ENCODE measurements around the gene CSF2RB. TPM values are rescaled to one million over a fixed set of nuclear protein-coding genes. Genes with fewer than 3 reads are reported as not detected.

CSF2RB gene
- total and polyA plus RNA-seq, 2 experiments from 2014 or later = 2.6 to 4.1 TPM

DNA sequence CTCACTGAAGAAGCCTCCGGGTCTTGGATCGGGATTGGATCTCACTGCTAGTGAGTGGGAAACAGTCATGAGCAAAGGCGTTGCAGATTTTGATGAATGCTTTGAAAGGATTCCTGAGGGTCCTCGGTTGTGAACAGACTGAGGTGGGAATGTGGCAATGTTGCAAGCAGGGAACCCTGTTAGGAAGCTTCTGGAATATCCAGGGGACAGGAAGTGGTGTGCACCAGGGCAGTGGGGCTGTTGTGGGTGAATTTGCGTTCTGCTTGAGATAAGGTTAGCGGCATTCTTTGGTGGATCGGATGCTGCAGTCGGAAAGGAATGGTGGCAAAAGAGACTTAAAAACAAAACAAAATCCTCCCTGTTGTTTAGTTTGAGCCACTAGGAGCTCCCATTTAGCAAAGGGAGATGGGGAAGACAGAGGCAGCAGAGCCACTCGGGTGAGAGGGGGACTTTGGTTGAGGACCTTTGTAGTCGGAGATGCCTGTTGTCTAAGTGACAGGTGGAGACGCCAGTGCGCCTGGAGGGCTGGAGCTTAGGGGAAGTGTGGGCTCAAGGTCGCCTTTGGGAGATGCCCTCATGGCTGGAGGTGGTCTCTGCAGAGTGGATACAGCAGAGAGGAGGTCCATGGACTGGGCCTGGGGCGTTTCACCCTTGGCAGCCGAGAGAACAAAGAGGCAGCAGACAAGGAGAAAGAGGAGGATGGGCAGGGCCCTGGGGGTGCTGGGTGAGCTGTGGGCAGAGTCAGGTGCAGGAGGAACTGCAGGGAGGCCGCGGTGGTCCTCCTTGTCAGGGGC lies 37.6 kb downstream of the CSF2RB start:
- 0 out of 2 replicates have a peak, but pooled peaks cover 3% of the 10 kb centered on the region for H3F3A ChIP-seq (ENCODE audit: insufficient read depth)
- H3K27me3 ChIP-seq (replicated peaks; ENCODE audit: insufficient read depth) = no peaks in the 10 kb centered on the region; the same call in 1 of the 2 replicates
- no peak for TF ChIP-seq EZH2 (IDR thresholded peaks at IDR 0.05; ENCODE audit: insufficient read depth, poor library complexity, severe bottlenecking)
- no peak for TF ChIP-seq EZH2phosphoT487 (IDR thresholded peaks at IDR 0.05; ENCODE audit: insufficient read depth, low read depth)
- H3K4me2 ChIP-seq (ENCODE audit: unreplicated experiment) = no peak overlapping the region
- H4K20me1 ChIP-seq (ENCODE audit: insufficient read depth) = no peaks in the 10 kb centered on the region
- H3K79me2 ChIP-seq (ENCODE audit: insufficient read depth) = no peaks in the 10 kb centered on the region
- no peak overlapping the region for H3K27ac ChIP-seq
- H2AFZ ChIP-seq = no peak overlapping the region
- in situ Hi-C loops (cut with MboI) = no loop called here
- DNase-seq = no peak
- H3K9me3 ChIP-seq (ENCODE audit: low read depth) = no peaks in the 10 kb centered on the region
- WGBS, 2 experiments (ENCODE audit: low coverage in 1 of 2, low lambda C conversion rate in 2 of 2, missing lambda C conversion rate in 2 of 2) = 55 to 57% methylated on average over 15 to 17 of the region's 17 CpGs
- no peaks in the 10 kb centered on the region for H3K36me3 ChIP-seq (ENCODE audit: low read depth)
- H3K4me1 ChIP-seq (ENCODE audit: insufficient read depth) = peaks cover 16% of the 10 kb centered on the region; the same call in 1 of the 2 replicates
- H3K4me3 ChIP-seq = no peak overlapping the region
- no peak overlapping the region for H3K9ac ChIP-seq
- no peaks in the 10 kb centered on the region for H3K9me2 ChIP-seq (ENCODE audit: insufficient read depth)

- in situ Hi-C loops (cut with MboI) = no loop called here
- no peak for DNase-seq
- Histone ChIP-seq H3K79me2 (ENCODE audit: insufficient read depth) (no peaks in the 10 kb centered on the region), H4K20me1 (ENCODE audit: insufficient read depth) (no peaks in the 10 kb centered on the region), H3F3A (ENCODE audit: insufficient read depth) (no peaks in the 10 kb centered on the region), H3K9me3 (ENCODE audit: low read depth) (no peaks in the 10 kb centered on the region), H3K9ac (no peak overlapping the region), H2AFZ (no peak overlapping the region), H3K4me3 (no peak overlapping the region), H3K27me3 (replicated peaks; ENCODE audit: insufficient read depth) (no peaks in the 10 kb centered on the region; the same call in 1 of the 2 replicates), H3K27ac (no peak overlapping the region), H3K9me2 (ENCODE audit: insufficient read depth) (no peaks in the 10 kb centered on the region), H3K4me1 (ENCODE audit: insufficient read depth) (peaks cover 14% of the 10 kb centered on the region; the same call in 1 of the 2 replicates), H3K36me3 (ENCODE audit: low read depth) (no peaks in the 10 kb centered on the region), H3K4me2 (ENCODE audit: unreplicated experiment) (no peak overlapping the region)
- WGBS, 2 experiments (ENCODE audit: low coverage in 1 of 2, low lambda C conversion rate in 2 of 2, missing lambda C conversion rate in 2 of 2) = 61 to 68% methylated on average over 7 of the region's 7 CpGs
- TF ChIP-seq EZH2phosphoT487 (IDR thresholded peaks at IDR 0.05; ENCODE audit: insufficient read depth, low read depth) (no peak), EZH2 (IDR thresholded peaks at IDR 0.05; ENCODE audit: insufficient read depth, poor library complexity, severe bottlenecking) (no peak)
These were observed 38.3 kb downstream of the CSF2RB start for GRCh38 chr22:36951746-36952145.

GRCh38 chr22:36953239-36954080 lies 40.0 kb downstream of the CSF2RB start:
- Histone ChIP-seq H3K27me3 (replicated peaks; ENCODE audit: insufficient read depth) (no peaks in the 10 kb centered on the region; the same call in 1 of the 2 replicates), H3K36me3 (ENCODE audit: low read depth) (no peaks in the 10 kb centered on the region), H3K9me3 (ENCODE audit: low read depth) (no peaks in the 10 kb centered on the region), H3K27ac (no peak overlapping the region), H3K4me2 (ENCODE audit: unreplicated experiment) (no peak overlapping the region), H3K9me2 (ENCODE audit: insufficient read depth) (no peaks in the 10 kb centered on the region), H3K79me2 (ENCODE audit: insufficient read depth) (no peaks in the 10 kb centered on the region), H4K20me1 (ENCODE audit: insufficient read depth) (no peaks in the 10 kb centered on the region), H3K4me1 (ENCODE audit: insufficient read depth) (peaks cover 5% of the 10 kb centered on the region; the same call in 1 of the 2 replicates), H3F3A (ENCODE audit: insufficient read depth) (no peaks in the 10 kb centered on the region), H3K4me3 (no peak overlapping the region), H3K9ac (no peak overlapping the region), H2AFZ (no peak overlapping the region)
- WGBS, 2 experiments (ENCODE audit: low coverage in 1 of 2, low lambda C conversion rate in 2 of 2, missing lambda C conversion rate in 2 of 2) = 43 to 59% methylated on average over 9 to 13 of the region's 13 CpGs
- in situ Hi-C loops (cut with MboI) = no loop called here
- TF ChIP-seq EZH2 (IDR thresholded peaks at IDR 0.05; ENCODE audit: insufficient read depth, poor library complexity, severe bottlenecking) (no peak), EZH2phosphoT487 (IDR thresholded peaks at IDR 0.05; ENCODE audit: insufficient read depth, low read depth) (no peak)
- DNase-seq = no peak

DNA sequence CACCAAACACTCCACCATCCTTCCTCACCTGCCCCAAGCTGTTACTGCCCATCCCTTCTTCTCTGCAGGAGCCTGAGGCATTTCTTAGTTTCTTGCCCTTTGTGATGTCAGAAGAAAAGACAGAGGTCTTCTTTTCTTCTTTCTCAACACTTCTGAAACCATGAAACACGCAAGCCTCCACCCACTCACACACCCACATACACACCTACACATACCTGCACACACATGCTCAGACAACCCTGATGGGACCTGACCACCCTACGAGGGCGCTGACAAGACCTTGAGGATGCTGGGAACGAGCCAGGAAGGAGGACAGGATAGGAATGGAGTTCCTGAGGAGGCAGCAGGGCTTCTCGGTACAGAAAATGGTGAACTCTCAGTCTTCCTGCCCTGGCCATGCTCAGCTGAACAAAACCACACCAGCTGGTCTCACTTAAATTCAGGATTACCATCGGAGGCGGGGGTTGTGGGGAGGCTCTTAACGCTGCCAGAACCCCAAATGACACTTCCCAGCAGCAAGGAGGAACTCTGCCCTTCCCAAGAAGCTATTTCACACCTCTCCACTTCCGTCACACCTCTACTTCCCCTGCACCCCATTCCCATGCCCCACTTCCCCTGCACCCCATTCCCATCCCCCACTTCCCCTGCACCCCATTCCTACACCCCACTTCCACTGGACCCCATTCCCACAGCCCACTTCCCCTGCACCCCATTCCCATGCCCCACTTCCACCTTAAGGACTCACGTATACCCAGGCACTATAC lies 41.0 kb downstream of the CSF2RB start:
- no peaks in the 10 kb centered on the region for H3K9me2 ChIP-seq (ENCODE audit: insufficient read depth)
- no peaks in the 10 kb centered on the region; the same call in 1 of the 2 replicates for H3K27me3 ChIP-seq (replicated peaks; ENCODE audit: insufficient read depth)
- H3K4me2 ChIP-seq (ENCODE audit: unreplicated experiment) = no peak overlapping the region
- no peak overlapping the region for H3K9ac ChIP-seq
- TF ChIP-seq EZH2phosphoT487 (IDR thresholded peaks at IDR 0.05; ENCODE audit: insufficient read depth, low read depth) (no peak), EZH2 (IDR thresholded peaks at IDR 0.05; ENCODE audit: insufficient read depth, poor library complexity, severe bottlenecking) (no peak)
- H3F3A ChIP-seq (ENCODE audit: insufficient read depth) = no peaks in the 10 kb centered on the region
- H3K27ac ChIP-seq = no peak overlapping the region
- WGBS, 2 experiments (ENCODE audit: low coverage in 1 of 2, low lambda C conversion rate in 2 of 2, missing lambda C conversion rate in 2 of 2) = 21% methylated on average over 9 to 10 of the region's 10 CpGs
- in situ Hi-C loops (cut with MboI) = no loop called here
- no peak overlapping the region for H2AFZ ChIP-seq
- no peak for DNase-seq
- no peak overlapping the region for H3K4me3 ChIP-seq
- H3K36me3 ChIP-seq (ENCODE audit: low read depth) = no peaks in the 10 kb centered on the region
- no peaks in the 10 kb centered on the region for H3K4me1 ChIP-seq (ENCODE audit: insufficient read depth)
- H4K20me1 ChIP-seq (ENCODE audit: insufficient read depth) = no peaks in the 10 kb centered on the region
- no peaks in the 10 kb centered on the region for H3K9me3 ChIP-seq (ENCODE audit: low read depth)
- H3K79me2 ChIP-seq (ENCODE audit: insufficient read depth) = no peaks in the 10 kb centered on the region
